Mesothelial cell of epicardium (in vitro differentiated cells): ENCODE results near the gene TECPR2. TPM values are rescaled to one million over a fixed set of nuclear protein-coding genes. Genes with fewer than 3 reads are reported as not detected.
A peak's percentile ranks its signal among the peaks of the same experiment; 100 is the strongest.

ENCODE experiments used
- DNase-seq, 2 experiments: peaks; one replicate each; pipeline ENCODE4 v3.0.0; 2021; ENCODE audit warnings: low spot score in 2 of 2; ENCODE audit not compliant: unreplicated experiment in 2 of 2
- H3K27ac Mint-ChIP-seq: 2 replicates; pipeline ENCODE4 v1.8.0; 2021; ENCODE audit warnings: mixed read lengths
- H3K27me3 Mint-ChIP-seq: 2 replicates; pipeline ENCODE4 v1.8.0; 2021; ENCODE audit warnings: low read depth, mixed read lengths
- H3K36me3 Mint-ChIP-seq: 2 replicates; pipeline ENCODE4 v1.8.0; 2021; ENCODE audit warnings: mixed read lengths
- H3K4me1 Mint-ChIP-seq: 2 replicates; pipeline ENCODE4 v1.8.0; 2021; ENCODE audit warnings: mixed read lengths
- H3K4me3 Mint-ChIP-seq: 2 replicates; pipeline ENCODE4 v1.8.0; 2021; ENCODE audit warnings: mild to moderate bottlenecking, moderate library complexity, mixed read lengths
- H3K9me3 Mint-ChIP-seq: 2 replicates; pipeline ENCODE4 v1.8.0; 2021; ENCODE audit warnings: mixed read lengths
- CTCF ChIP-seq: fragments of 200-600 bp; sonication (generic); IDR thresholded peaks from one replicate; pipeline ENCODE4 v1.5.0; 2021; ENCODE audit warnings: antibody characterized with exemption; ENCODE audit not compliant: unreplicated experiment
- total RNA-seq: library from RNA; stranded (reverse); gene quantifications from 3 replicates; pipeline ENCODE4 v1.2.1, GENCODE V29; 2021

Gene TECPR2
- total RNA-seq, 1 donor from 2014 or later: 30.0 TPM

- Mint-ChIP-seq H3K27ac (no peak overlapping the region), H3K4me1 (no peaks in the 10 kb centered on the region), H3K4me3 (no peak overlapping the region), H3K27me3 (no peaks in the 10 kb centered on the region), H3K36me3 (peaks cover 14% of the 10 kb centered on the region), H3K9me3 (no peaks in the 10 kb centered on the region)
- TF ChIP-seq CTCF: no peak
- DNase-seq: no peak
Observed at GRCh38 chr14:102421411-102422057, 58.8 kb downstream of the TECPR2 start.

- no peaks in the 10 kb centered on the region for H3K9me3 Mint-ChIP-seq
- no peak overlapping the region for H3K4me3 Mint-ChIP-seq
- no peak for DNase-seq
- peaks cover 24% of the 10 kb centered on the region for H3K36me3 Mint-ChIP-seq
- H3K27me3 Mint-ChIP-seq: no peaks in the 10 kb centered on the region
- no peak for TF ChIP-seq CTCF
- peaks cover 4% of the 10 kb centered on the region for H3K4me1 Mint-ChIP-seq
- no peak overlapping the region for H3K27ac Mint-ChIP-seq
Observed at GRCh38 chr14:102424520-102424919, 61.8 kb downstream of the TECPR2 start.

- DNase-seq: no peak
- Mint-ChIP-seq H3K36me3 (peaks cover 24% of the 10 kb centered on the region), H3K27me3 (no peaks in the 10 kb centered on the region), H3K4me1 (peaks cover 4% of the 10 kb centered on the region), H3K27ac (no peak overlapping the region), H3K4me3 (no peak overlapping the region), H3K9me3 (no peaks in the 10 kb centered on the region)
- no peak for TF ChIP-seq CTCF
Observed at GRCh38 chr14:102424923-102425322, 62.2 kb downstream of the TECPR2 start.

- no peak for DNase-seq
- Mint-ChIP-seq H3K4me1 (peaks cover 4% of the 10 kb centered on the region), H3K27ac (peak overlapping the region; percentile 47), H3K27me3 (no peaks in the 10 kb centered on the region), H3K4me3 (no peak overlapping the region), H3K9me3 (no peaks in the 10 kb centered on the region), H3K36me3 (peaks cover 24% of the 10 kb centered on the region)
- TF ChIP-seq CTCF: no peak
Observed at GRCh38 chr14:102426796-102427195, 64.1 kb downstream of the TECPR2 start.

GRCh38 chr14:102427642-102428041, 64.9 kb downstream of the TECPR2 start:
- DNase-seq: no peak
- H3K36me3 Mint-ChIP-seq: peaks cover 26% of the 10 kb centered on the region
- no peaks in the 10 kb centered on the region for H3K27me3 Mint-ChIP-seq
- H3K4me1 Mint-ChIP-seq: peaks cover 4% of the 10 kb centered on the region
- no peaks in the 10 kb centered on the region for H3K9me3 Mint-ChIP-seq
- H3K4me3 Mint-ChIP-seq: no peak overlapping the region
- no peak overlapping the region for H3K27ac Mint-ChIP-seq
- no peak for TF ChIP-seq CTCF
